GM20000 (cell line): ENCODE measurements around the gene STK32C.

Source experiments
- DNase-seq: peaks from one replicate; pipeline ENCODE4 v3.0.0; 2012; ENCODE audit warnings: low spot score
- CTCF ChIP-seq: IDR thresholded peaks from 2 replicates; pipeline ENCODE4 v1.5.1; 2012; ENCODE audit warnings: mild to moderate bottlenecking, control low read depth; ENCODE audit errors: extremely low read depth, missing control alignments

Gene STK32C

GRCh38 chr10:132187430-132188138, 120.2 kb downstream of the STK32C start:
- no peak for DNase-seq
- no peak for TF ChIP-seq CTCF

GRCh38 chr10:132186488-132187429, 121.0 kb downstream of the STK32C start, which contains the start of gene DPYSL4:
Gene DPYSL4 (plus strand): TSS chr10:132186948. CDS start chr10:132187064, 116 bp downstream.
- peak; percentile 91 for DNase-seq

GRCh38 chr10:132185601-132186487, 121.9 kb downstream of the STK32C start:
- no peak for TF ChIP-seq CTCF
- DNase-seq, result no peak

More at GRCh38 chr10:132186488-132187429, 121.0 kb downstream of the STK32C start, which contains the start of gene DPYSL4:
- TF ChIP-seq CTCF, result no peak

GRCh38 chr10:132184816-132185593, 122.7 kb downstream of the STK32C start:
- DNase-seq, result no peak
- no peak for TF ChIP-seq CTCF

GRCh38 chr10:132183046-132183445, 124.7 kb downstream of the STK32C start:
- no peak for TF ChIP-seq CTCF
- no peak for DNase-seq

- DNase-seq, result no peak
- TF ChIP-seq CTCF, result no peak
Observed at GRCh38 chr10:132182591-132182990, 125.2 kb downstream of the STK32C start.
